ENCODE results near the gene TMEM54.

Gene TMEM54

GRCh38 chr1:32878637-32879041, 22.6 kb downstream of the TMEM54 start:
- no peak for DNase-seq (ENCODE audit: low read depth)

GRCh38 chr1:32878183-32878582, 23.0 kb downstream of the TMEM54 start:
- DNase-seq (ENCODE audit: low read depth) = no peak

GRCh38 chr1:32877211-32878110, 23.7 kb downstream of the TMEM54 start:
- DNase-seq (ENCODE audit: low read depth) = no peak

- DNase-seq (ENCODE audit: low read depth) = peak; percentile 45
These were observed 24.6 kb downstream of the TMEM54 start for GRCh38 chr1:32876341-32877210.

GRCh38 chr1:32874860-32875752, 26.1 kb downstream of the TMEM54 start:
- no peak for DNase-seq (ENCODE audit: low read depth)

GRCh38 chr1:32873484-32873883, 27.7 kb downstream of the TMEM54 start:
- no peak for DNase-seq (ENCODE audit: low read depth)

GRCh38 chr1:32872192-32872460, 29.1 kb downstream of the TMEM54 start:
- no peak for DNase-seq (ENCODE audit: low read depth)

GRCh38 chr1:32871364-32872191, 29.6 kb downstream of the TMEM54 start:
- DNase-seq (ENCODE audit: low read depth) = no peak

- DNase-seq (ENCODE audit: low read depth) = no peak
These were observed 30.4 kb downstream of the TMEM54 start, which contains the start of gene FNDC5 for GRCh38 chr1:32870615-32871363. FNDC5 (minus strand) TSS chr1:32870912.

GRCh38 chr1:32869923-32870614, 31.1 kb downstream of the TMEM54 start:
- DNase-seq (ENCODE audit: low read depth) = no peak

GRCh38 chr1:32868806-32869455, 32.3 kb downstream of the TMEM54 start:
- no peak for DNase-seq (ENCODE audit: low read depth)

GRCh38 chr1:32868085-32868484, 33.1 kb downstream of the TMEM54 start:
- no peak for DNase-seq (ENCODE audit: low read depth)

- DNase-seq (ENCODE audit: low read depth) = no peak
These were observed 33.5 kb downstream of the TMEM54 start for GRCh38 chr1:32867671-32868070.

GRCh38 chr1:32867151-32867550, 34.0 kb downstream of the TMEM54 start:
- DNase-seq (ENCODE audit: low read depth) = no peak

- no peak for DNase-seq (ENCODE audit: low read depth)
These were observed 35.4 kb downstream of the TMEM54 start for GRCh38 chr1:32865639-32866405.

GRCh38 chr1:32864375-32865019, 36.7 kb downstream of the TMEM54 start:
- DNase-seq (ENCODE audit: low read depth) = no peak

- DNase-seq (ENCODE audit: low read depth) = no peak
These were observed 37.3 kb downstream of the TMEM54 start for GRCh38 chr1:32863881-32864245.
